ENCODE results near the gene RFX3.

GRCh38 chr9:3360245-3360644 is 165.6 kb downstream of the RFX3 start:
- no peak for TF ChIP-seq POLR2A (IDR thresholded peaks at IDR 0.05)
- TF ChIP-seq, protein P1, sequence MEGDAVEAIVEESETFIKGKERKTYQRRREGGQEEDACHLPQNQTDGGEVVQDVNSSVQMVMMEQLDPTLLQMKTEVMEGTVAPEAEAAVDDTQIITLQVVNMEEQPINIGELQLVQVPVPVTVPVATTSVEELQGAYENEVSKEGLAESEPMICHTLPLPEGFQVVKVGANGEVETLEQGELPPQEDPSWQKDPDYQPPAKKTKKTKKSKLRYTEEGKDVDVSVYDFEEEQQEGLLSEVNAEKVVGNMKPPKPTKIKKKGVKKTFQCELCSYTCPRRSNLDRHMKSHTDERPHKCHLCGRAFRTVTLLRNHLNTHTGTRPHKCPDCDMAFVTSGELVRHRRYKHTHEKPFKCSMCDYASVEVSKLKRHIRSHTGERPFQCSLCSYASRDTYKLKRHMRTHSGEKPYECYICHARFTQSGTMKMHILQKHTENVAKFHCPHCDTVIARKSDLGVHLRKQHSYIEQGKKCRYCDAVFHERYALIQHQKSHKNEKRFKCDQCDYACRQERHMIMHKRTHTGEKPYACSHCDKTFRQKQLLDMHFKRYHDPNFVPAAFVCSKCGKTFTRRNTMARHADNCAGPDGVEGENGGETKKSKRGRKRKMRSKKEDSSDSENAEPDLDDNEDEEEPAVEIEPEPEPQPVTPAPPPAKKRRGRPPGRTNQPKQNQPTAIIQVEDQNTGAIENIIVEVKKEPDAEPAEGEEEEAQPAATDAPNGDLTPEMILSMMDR (IDR thresholded peaks at IDR 0.05), result no peak

All from esophagus squamous epithelium (tissue), 4 donors.